Adrenal gland (tissue), 12 donors: ENCODE measurements around the gene BEST1. TPM values are rescaled to one million over a fixed set of nuclear protein-coding genes. Genes with fewer than 3 reads are reported as not detected.

Experiments used
- DNase-seq, 7 donors: peaks; one replicate each; pipeline ENCODE4 v3.0.0-alpha.2; 2019 to 2020
- H3K27ac ChIP-seq, 5 donors: fragments of 200-600 bp; sonication (generic) in 4 of 5; 1 replicate in 3 of 5; 2 replicates in 2 of 5; pipeline versions ENCODE4 v1.5.1 to v1.8.0; 2016 to 2020; ENCODE audit warnings: mild to moderate bottlenecking in 1 of 5
- H3K27me3 ChIP-seq: fragments of 200-600 bp; 2 replicates; pipeline ENCODE4 v1.8.0; 2021
- H3K36me3 ChIP-seq, 2 donors: fragments of 200-600 bp; replicated peaks in 1 of 2; 1 replicate in 1 of 2; 2 replicates in 1 of 2; pipeline versions ENCODE4 v1.5.1 to v1.8.0; 2018 to 2022
- H3K4me1 ChIP-seq, 2 donors: fragments of 200-600 bp; replicated peaks in 1 of 2; 1 replicate in 1 of 2; 2 replicates in 1 of 2; pipeline versions ENCODE4 v1.5.1 to v1.8.0; 2018 to 2021
- H3K4me3 ChIP-seq, 4 donors: fragments of 200-600 bp; sonication (generic) in 3 of 4; one replicate each; pipeline ENCODE4 v1.5.1; 2016 to 2018
- H3K9me3 ChIP-seq, 3 donors: fragments of 200-600 bp; sonication (generic) in 1 of 3; replicated peaks in 1 of 3; 1 replicate in 2 of 3; 2 replicates in 1 of 3; pipeline versions ENCODE4 v1.5.1 to v1.8.0; 2016 to 2021
- POLR2A ChIP-seq, 2 donors: fragments of 450-650 bp; IDR thresholded peaks; one replicate each; pipeline ENCODE4 v1.6.1; 2017; ENCODE audit warnings: antibody characterized with exemption in 2 of 2, mild to moderate bottlenecking in 2 of 2, moderate library complexity in 1 of 2
- WGBS, 4 donors: extraction: QIAGEN DNeasy Blood & Tissue Kit in 2 of 4; methylation state at CpG; one replicate each; pipeline versions ENCODE4 v1.1.5 to v1.1.7; 2013 to 2017; 5-methylcytosine and 5-hydroxymethylcytosine counted together
- intact Hi-C, 2 donors: fragments of 100-400 bp; cut with DNase I; formaldehyde crosslinking; loops; one replicate each; pipeline versions ENCODE4 v1.14.1 to v1.15.0; 2022 to 2023
- polyA plus RNA-seq, 3 donors: library from polyadenylated mRNA; stranded (reverse); fragments of 200-250 nt in 2 of 3; fragments of 350-450 nt in 1 of 3; fragmentation: Illumina TruSeq in 1 of 3; extraction: RNeasy Lipid Tissue Mini Kit (QIAGEN cat#74804) in 1 of 3; gene quantifications; one replicate each; pipeline ENCODE4 v1.2.3, GENCODE V29; 2013 to 2014
- total RNA-seq, 9 donors: library from RNA; depleted of rRNA in 4 of 9; stranded (reverse); fragments of >200 nt in 4 of 9; fragments of 120-200 nt in 1 of 9; fragmentation: NEBNext Ultra II Directional in 1 of 9; extraction: Animal tissue kit (Norgen Biotek cat#: 25700) in 1 of 9; gene quantifications; one replicate each; pipeline versions ENCODE4 v1.1.0 to v1.2.4, GENCODE V29; 2013 to 2023
- TF ChIP-seq, protein P1 (sequence below), 6 experiments: fragments of 450-650 bp in 4 of 6; fragments of 200-600 bp in 2 of 6; sonication (generic) in 1 of 6; IDR thresholded peaks; 1 replicate in 5 of 6; 2 replicates in 1 of 6; pipeline versions ENCODE4 v1.5.1 to v1.8.0; 2016 to 2021; ENCODE audit warnings: antibody characterized with exemption in 6 of 6, mild to moderate bottlenecking in 2 of 6, moderate library complexity in 1 of 6
- donor health status: healthy with polysubstance abuse.
- donor health status: Bipolar disorder and iron deficiency.
- donor health status: DM: yes; HTN: yes; CAD: no.
- donor health status: DM: no; HTN: no; CAD: no.
- donor health status: DM: no; HTN: no; CAD: no.
- donor health status: DM: yes; HTN: yes; CAD: no.

BEST1 gene
- total and polyA plus RNA-seq, 12 donors, result 0.44 to 6.8 (median 3.9) TPM

DNA sequence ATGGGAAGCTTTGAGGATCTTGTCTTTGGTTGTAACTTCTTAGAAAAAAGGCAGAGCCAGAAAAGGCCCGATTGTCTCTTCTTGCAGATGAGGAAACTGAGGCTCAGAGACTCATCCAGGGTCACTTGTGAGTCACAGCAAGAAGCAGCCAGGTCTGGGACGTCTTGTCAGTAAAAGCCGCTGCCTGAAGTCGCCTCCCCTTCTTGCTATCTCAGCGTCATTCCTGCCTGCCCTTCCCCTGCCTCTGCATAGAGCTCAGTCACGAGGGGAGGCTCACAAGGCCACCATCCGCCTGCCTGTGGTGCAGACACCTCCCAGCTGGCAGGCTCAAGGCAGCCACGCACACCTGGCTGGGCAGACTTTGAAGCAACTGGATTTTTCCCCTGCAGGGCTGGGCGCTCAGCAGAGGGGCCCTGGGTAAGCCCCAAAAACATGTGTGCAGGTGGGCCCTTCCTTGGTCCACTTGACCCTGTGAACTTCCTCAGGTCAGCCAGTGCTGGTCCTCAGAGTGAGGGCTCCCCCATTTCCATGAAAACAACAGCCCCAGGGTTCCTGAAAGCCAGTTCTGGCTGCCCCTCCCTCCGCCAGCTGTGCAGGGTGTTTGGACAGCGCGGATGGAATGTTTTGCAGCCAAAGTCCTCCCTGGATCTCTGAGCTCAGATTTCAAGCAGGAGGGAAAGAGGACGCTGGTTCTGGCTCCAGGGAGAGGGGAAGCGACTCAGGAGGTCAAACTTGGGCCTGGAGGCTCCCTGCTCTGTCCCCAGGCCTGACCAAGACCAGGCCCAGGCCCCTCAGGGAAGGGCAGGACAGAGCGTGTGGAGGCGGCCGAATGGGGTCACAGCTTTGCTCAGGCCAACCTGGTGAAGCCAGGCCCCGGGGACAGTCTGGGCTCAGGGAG is 26.7 kb upstream of the BEST1 start:
- intact Hi-C loops, result no loop called here
- Histone ChIP-seq H3K27ac (peak overlapping the region in 4 of 5 donors; percentile 50 to 93 (median 69)), H3K36me3 (no peaks in the 10 kb centered on the region), H3K4me3 (no peak overlapping the region), H3K27me3 (no peaks in the 10 kb centered on the region), H3K4me1 (peaks cover 13 to 21% of the 10 kb centered on the region in 2 donors), H3K9me3 (no peaks in the 10 kb centered on the region)
- TF ChIP-seq, protein P1, sequence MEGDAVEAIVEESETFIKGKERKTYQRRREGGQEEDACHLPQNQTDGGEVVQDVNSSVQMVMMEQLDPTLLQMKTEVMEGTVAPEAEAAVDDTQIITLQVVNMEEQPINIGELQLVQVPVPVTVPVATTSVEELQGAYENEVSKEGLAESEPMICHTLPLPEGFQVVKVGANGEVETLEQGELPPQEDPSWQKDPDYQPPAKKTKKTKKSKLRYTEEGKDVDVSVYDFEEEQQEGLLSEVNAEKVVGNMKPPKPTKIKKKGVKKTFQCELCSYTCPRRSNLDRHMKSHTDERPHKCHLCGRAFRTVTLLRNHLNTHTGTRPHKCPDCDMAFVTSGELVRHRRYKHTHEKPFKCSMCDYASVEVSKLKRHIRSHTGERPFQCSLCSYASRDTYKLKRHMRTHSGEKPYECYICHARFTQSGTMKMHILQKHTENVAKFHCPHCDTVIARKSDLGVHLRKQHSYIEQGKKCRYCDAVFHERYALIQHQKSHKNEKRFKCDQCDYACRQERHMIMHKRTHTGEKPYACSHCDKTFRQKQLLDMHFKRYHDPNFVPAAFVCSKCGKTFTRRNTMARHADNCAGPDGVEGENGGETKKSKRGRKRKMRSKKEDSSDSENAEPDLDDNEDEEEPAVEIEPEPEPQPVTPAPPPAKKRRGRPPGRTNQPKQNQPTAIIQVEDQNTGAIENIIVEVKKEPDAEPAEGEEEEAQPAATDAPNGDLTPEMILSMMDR (IDR thresholded peaks at IDR 0.05), result peak in 1 of 6 experiments; percentile 4
- peak in 1 of 2 donors; percentile 46 for TF ChIP-seq POLR2A (IDR thresholded peaks at IDR 0.05)
- DNase-seq, result peak; percentile 82 to 93 (median 92)
- 34 to 53% (median 44%) methylated on average over 14 to 18 of the region's 18 CpGs for WGBS, 4 donors

GRCh38 chr11:61924064-61924455 is 26.1 kb upstream of the BEST1 start:
- intact Hi-C loops, result no loop called here
- WGBS, 4 donors, result 54 to 65% (median 62%) methylated on average over 4 to 6 of the region's 6 CpGs
- Histone ChIP-seq H3K27ac (peak overlapping the region in 4 of 5 donors; percentile 3 to 93 (median 69)), H3K27me3 (no peaks in the 10 kb centered on the region), H3K36me3 (no peaks in the 10 kb centered on the region), H3K9me3 (no peaks in the 10 kb centered on the region), H3K4me3 (no peak overlapping the region), H3K4me1 (peaks cover 13 to 20% of the 10 kb centered on the region in 2 donors)
- TF ChIP-seq, protein P1 (IDR thresholded peaks at IDR 0.05), result no peak
- TF ChIP-seq POLR2A (IDR thresholded peaks at IDR 0.05), result no peak
- no peak for DNase-seq

- intact Hi-C loops, result no loop called here
- no peak for TF ChIP-seq POLR2A (IDR thresholded peaks at IDR 0.05)
- TF ChIP-seq, protein P1 (IDR thresholded peaks at IDR 0.05), result no peak
- Histone ChIP-seq H3K9me3 (no peaks in the 10 kb centered on the region), H3K27ac (no peak overlapping the region), H3K27me3 (no peaks in the 10 kb centered on the region), H3K4me3 (no peak overlapping the region), H3K36me3 (no peaks in the 10 kb centered on the region), H3K4me1 (peaks cover 13 to 20% of the 10 kb centered on the region in 2 donors)
- 91 to 98% (median 92%) methylated on average over 2 of the region's 2 CpGs for WGBS, 4 donors
- no peak for DNase-seq
Measured at GRCh38 chr11:61925736-61926135, 24.4 kb upstream of the BEST1 start.

- H3K4me3 ChIP-seq, result no peak overlapping the region
Measured at GRCh38 chr11:61926235-61926634, 23.9 kb upstream of the BEST1 start.

More at GRCh38 chr11:61926235-61926634, 23.9 kb upstream of the BEST1 start:
- no peaks in the 10 kb centered on the region for H3K36me3 ChIP-seq
- H3K27me3 ChIP-seq, result no peaks in the 10 kb centered on the region
- H3K9me3 ChIP-seq, result no peaks in the 10 kb centered on the region
- no peak for TF ChIP-seq POLR2A (IDR thresholded peaks at IDR 0.05)
- TF ChIP-seq, protein P1 (IDR thresholded peaks at IDR 0.05), result no peak
- peak in 1 of 7 donors; percentile 15 for DNase-seq
- 85 to 98% (median 94%) methylated on average over 3 of the region's 3 CpGs for WGBS, 4 donors
- H3K27ac ChIP-seq, result no peak overlapping the region
- peaks cover 13 to 20% of the 10 kb centered on the region in 2 donors for H3K4me1 ChIP-seq
- intact Hi-C loops, result no loop called here
